GM18907 (cell line): ENCODE data around the gene MAP2K5.

Source experiments
- ATAC-seq: cut with Tn5 transposase; IDR thresholded peaks from one replicate; pipeline ENCODE4 v1.9.1; 2021; ENCODE audit warnings: mild to moderate bottlenecking, moderate library complexity; ENCODE audit not compliant: unreplicated experiment

Gene MAP2K5

GRCh38 chr15:67832897-67833709 lies 290.6 kb downstream of the MAP2K5 start:
- ATAC-seq: no peak

DNA sequence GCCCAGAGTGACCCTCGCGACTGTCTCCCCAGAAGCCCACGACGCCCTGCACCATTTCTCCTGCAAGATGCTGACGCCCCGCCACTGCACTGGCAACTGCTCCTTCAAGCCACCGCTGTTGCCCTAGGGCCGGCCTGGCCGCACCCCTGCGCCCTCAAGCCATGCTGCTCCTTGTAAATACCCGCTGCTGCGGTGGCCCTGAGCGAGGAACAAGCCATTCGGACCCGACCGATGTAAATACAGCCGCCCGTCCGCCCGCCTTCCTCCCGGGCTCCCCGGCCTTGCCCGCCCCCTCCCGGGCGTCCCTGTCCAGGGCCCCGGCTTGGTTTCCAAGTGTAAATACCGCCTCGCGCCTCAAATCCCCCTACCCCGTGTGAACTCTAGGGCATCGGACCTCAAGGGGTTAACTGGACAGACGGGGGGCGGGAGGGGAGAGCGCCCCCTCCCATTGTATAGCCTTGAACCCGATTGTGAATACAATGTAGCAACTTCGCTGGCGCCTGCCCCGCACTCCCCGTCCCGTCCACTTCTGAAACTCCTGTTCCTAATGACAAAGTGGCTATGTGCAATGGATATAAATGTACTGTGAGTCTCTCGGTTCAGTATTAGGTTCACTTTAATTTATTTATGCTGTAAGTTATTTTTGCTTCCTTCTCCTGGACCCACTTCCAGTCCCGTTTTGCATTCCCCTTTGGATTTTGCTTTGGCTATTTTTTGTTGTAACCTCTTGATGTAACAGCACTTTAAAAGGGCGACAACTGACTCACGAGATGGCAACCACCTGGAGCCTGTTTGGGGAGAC lies 291.4 kb downstream of the MAP2K5 start:
- no peak for ATAC-seq

- no peak for ATAC-seq
Measured at GRCh38 chr15:67834581-67835296, 292.2 kb downstream of the MAP2K5 start.

GRCh38 chr15:67835297-67836133 lies 293.0 kb downstream of the MAP2K5 start:
- no peak for ATAC-seq

DNA sequence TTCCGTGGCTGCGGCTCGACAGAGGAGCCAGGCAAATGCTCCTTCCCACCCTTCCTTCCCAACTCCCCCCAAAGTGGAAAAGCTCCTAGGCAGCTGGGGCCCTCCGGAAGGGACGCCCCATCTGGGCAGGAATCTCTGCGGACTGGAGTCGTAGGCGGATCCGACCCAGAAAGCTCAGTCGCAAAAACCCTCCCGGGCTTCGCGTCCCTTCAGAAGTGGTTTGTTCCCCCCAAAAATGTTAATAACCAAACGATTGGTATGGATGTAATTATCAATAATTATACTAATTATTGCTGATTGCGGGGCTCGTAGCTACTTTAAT lies 293.6 kb downstream of the MAP2K5 start:
- no peak for ATAC-seq

GRCh38 chr15:67836477-67836876 lies 294.0 kb downstream of the MAP2K5 start:
- ATAC-seq: no peak

GRCh38 chr15:67836955-67837354 lies 294.5 kb downstream of the MAP2K5 start:
- no peak for ATAC-seq

GRCh38 chr15:67838789-67839332 lies 296.4 kb downstream of the MAP2K5 start:
- ATAC-seq: no peak

- peak; percentile 12 for ATAC-seq
Measured at GRCh38 chr15:67839499-67839928, 297.0 kb downstream of the MAP2K5 start.

GRCh38 chr15:67839929-67840748 lies 297.6 kb downstream of the MAP2K5 start, which contains the start of gene RNU6-1:
RNU6-1 (minus strand) TSS chr15:67840045.
- ATAC-seq: peak; percentile 82

GRCh38 chr15:67840749-67841512 lies 298.4 kb downstream of the MAP2K5 start:
- ATAC-seq: no peak

DNA sequence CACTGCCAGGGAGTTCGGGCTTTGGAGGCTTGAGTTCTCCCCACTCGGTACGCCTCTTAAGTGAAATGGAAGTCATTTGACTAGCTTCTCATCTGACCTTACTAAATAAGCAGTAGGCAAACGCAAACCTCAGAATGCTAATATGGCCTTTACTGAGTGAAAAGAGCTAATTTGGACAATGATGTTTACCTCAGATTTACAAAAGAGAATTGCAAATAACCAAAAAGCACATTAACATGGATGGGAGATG lies 298.9 kb downstream of the MAP2K5 start:
- no peak for ATAC-seq

DNA sequence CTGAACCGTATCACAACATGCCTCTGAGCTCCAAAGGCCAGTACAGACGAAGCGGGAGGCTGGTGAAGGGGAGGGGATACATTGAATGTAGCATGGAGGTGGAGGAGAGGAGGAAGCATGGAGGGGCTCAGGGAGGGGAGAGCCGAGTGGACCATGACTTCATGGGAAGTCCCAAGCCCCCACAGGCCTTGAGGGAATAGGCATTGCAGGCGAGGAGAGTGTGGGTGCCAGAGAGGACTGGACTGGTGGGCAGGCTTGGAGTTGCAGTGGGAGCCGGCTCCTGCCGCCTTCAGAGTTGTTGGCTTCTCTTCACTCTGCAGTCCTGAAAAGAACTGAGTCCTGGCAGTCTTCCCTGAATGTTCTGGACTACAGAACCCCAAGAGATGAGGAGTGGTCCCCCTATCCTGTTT lies 300.6 kb downstream of the MAP2K5 start:
- no peak for ATAC-seq

GRCh38 chr15:67843571-67844387 lies 301.3 kb downstream of the MAP2K5 start:
- ATAC-seq: no peak

- no peak for ATAC-seq
Measured at GRCh38 chr15:67845974-67846373, 303.5 kb downstream of the MAP2K5 start.

DNA sequence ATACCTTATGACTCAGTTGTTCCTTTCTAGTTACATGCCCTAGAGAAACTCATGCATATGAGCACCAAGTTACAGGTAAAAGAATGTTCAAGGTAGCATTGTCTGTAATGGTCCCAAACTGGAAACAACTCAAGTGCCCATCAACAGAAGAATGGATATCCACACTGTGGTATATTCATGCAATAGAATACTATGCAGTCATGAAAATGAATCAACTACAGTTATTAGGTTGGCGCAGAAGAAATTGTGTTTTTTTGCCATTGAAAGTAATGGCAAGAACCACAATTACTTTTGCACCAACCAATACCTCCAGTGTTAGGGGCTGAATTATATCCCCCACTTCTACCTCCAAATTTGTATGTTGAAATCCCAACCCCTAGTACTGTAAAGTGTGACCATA lies 307.0 kb downstream of the MAP2K5 start:
- ATAC-seq: no peak

GRCh38 chr15:67850336-67850735 lies 307.8 kb downstream of the MAP2K5 start:
- ATAC-seq: no peak

DNA sequence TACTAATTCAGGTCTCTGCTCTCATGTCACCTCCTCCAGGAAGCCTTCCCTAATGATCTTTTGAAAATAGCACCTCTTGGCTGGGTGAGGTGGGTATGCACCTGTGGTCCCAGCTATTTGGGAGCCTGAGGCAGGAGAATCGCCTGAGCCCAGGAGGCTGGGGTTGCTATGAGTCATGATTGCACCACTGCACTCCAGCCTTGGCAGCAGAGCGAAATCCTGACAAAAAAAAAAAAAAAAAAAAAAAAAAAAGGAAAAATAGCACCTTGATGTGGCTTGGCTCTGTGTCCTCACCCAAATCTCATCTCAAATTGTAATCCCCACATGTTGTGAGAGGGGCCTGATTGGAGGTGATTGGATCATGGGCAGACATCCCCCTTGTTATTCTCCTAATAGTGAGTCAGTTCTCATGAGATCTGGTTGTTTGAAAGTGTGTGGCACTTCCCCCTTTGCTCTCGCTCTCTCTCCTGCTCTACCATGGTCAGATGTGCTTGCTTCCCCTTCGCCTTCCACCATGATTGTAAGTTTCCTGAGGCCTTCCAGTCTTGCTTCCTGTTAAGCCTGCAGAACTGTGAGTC lies 308.6 kb downstream of the MAP2K5 start:
- no peak for ATAC-seq
